NB4 (cell line): ENCODE data around the gene MVP.

Source experiments
- DNase-seq: peaks from one replicate; pipeline ENCODE4 v3.0.0; 2010; ENCODE audit warnings: low read depth
- H3K4me3 ChIP-seq: one replicate; pipeline ENCODE4 v1.5.1; 2011; ENCODE audit warnings: mild to moderate bottlenecking, low read depth, low read length, moderate library complexity
- MAX ChIP-seq: IDR thresholded peaks from 2 replicates; pipeline ENCODE4 v1.6.1; 2011; ENCODE audit warnings: low read depth, low read length
- MYC ChIP-seq: IDR thresholded peaks from 2 replicates; pipeline ENCODE4 v1.6.1; 2011; ENCODE audit warnings: low read depth, low read length
- POLR2A ChIP-seq: IDR thresholded peaks from 2 replicates; pipeline ENCODE4 v1.6.1; 2011; ENCODE audit warnings: mild to moderate bottlenecking; ENCODE audit not compliant: insufficient read length; ENCODE audit errors: extremely low read depth
- TF ChIP-seq, protein P1 (sequence below): IDR thresholded peaks from one replicate; pipeline ENCODE4 v1.5.1; 2012; ENCODE audit warnings: low read depth, low read length

The MVP gene

GRCh38 chr16:29812754-29813643 lies 7.3 kb upstream of the MVP start:
- DNase-seq = no peak
- H3K4me3 ChIP-seq = no peak overlapping the region
- TF ChIP-seq MAX (no peak), MYC (no peak), POLR2A (no peak)
- TF ChIP-seq, protein P1, sequence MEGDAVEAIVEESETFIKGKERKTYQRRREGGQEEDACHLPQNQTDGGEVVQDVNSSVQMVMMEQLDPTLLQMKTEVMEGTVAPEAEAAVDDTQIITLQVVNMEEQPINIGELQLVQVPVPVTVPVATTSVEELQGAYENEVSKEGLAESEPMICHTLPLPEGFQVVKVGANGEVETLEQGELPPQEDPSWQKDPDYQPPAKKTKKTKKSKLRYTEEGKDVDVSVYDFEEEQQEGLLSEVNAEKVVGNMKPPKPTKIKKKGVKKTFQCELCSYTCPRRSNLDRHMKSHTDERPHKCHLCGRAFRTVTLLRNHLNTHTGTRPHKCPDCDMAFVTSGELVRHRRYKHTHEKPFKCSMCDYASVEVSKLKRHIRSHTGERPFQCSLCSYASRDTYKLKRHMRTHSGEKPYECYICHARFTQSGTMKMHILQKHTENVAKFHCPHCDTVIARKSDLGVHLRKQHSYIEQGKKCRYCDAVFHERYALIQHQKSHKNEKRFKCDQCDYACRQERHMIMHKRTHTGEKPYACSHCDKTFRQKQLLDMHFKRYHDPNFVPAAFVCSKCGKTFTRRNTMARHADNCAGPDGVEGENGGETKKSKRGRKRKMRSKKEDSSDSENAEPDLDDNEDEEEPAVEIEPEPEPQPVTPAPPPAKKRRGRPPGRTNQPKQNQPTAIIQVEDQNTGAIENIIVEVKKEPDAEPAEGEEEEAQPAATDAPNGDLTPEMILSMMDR = no peak

DNA sequence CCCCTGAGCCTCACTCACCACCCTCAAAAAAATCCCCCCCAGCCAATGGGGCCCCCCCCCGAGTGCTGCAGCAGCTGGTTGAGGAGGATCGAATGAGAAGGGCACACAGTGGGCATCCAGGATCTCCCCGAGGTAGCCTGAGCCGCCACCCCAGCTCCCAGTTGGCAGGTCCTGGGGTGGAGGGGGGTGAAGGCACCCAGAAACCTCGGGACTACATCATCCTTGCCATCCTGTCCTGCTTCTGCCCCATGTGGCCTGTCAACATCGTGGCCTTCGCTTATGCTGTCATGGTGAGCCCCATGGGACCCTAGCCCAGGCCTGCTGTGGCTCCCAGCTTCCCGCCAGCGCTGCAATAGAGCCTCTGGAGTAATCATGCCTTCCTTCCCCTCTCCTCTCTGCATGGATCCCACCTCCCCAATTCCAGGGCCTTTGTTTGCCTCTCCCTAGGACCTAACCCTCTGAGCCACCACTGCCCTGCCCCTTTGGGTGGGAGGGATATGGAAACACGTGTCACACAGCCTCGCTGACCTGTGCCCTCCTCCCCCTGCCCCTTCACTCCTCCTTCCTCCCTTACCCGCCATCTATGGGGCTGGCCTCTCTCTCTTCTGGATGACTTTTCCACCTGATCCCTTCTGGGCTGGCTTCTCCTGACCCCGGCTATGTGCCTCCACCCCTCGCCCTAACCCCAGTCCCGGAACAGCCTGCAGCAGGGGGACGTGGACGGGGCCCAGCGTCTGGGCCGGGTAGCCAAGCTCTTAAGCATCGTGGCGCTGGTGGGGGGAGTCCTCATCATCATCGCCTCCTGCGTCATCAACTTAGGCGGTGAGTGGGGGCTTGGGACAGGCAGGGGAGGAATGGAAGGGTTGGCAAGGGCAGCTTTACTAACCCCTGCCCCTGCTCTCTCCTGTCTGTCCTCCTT lies 6.4 kb upstream of the MVP start:
- DNase-seq = peak; percentile 74
- H3K4me3 ChIP-seq = no peak overlapping the region
- TF ChIP-seq MYC = peak; percentile 75
- no peak for TF ChIP-seq POLR2A
- TF ChIP-seq MAX = peak; percentile 81

- DNase-seq = no peak
- no peak overlapping the region for H3K4me3 ChIP-seq
- TF ChIP-seq POLR2A (no peak), MYC (no peak), MAX (no peak)
- TF ChIP-seq, protein P1 = no peak
Observed at GRCh38 chr16:29814592-29814991, 5.7 kb upstream of the MVP start.

GRCh38 chr16:29815032-29815721 lies 5.1 kb upstream of the MVP start:
- H3K4me3 ChIP-seq = peak overlapping the region; percentile 80
- DNase-seq = no peak
- no peak for TF ChIP-seq MAX
- no peak for TF ChIP-seq POLR2A
- no peak for TF ChIP-seq MYC
- TF ChIP-seq, protein P1 = no peak

DNA sequence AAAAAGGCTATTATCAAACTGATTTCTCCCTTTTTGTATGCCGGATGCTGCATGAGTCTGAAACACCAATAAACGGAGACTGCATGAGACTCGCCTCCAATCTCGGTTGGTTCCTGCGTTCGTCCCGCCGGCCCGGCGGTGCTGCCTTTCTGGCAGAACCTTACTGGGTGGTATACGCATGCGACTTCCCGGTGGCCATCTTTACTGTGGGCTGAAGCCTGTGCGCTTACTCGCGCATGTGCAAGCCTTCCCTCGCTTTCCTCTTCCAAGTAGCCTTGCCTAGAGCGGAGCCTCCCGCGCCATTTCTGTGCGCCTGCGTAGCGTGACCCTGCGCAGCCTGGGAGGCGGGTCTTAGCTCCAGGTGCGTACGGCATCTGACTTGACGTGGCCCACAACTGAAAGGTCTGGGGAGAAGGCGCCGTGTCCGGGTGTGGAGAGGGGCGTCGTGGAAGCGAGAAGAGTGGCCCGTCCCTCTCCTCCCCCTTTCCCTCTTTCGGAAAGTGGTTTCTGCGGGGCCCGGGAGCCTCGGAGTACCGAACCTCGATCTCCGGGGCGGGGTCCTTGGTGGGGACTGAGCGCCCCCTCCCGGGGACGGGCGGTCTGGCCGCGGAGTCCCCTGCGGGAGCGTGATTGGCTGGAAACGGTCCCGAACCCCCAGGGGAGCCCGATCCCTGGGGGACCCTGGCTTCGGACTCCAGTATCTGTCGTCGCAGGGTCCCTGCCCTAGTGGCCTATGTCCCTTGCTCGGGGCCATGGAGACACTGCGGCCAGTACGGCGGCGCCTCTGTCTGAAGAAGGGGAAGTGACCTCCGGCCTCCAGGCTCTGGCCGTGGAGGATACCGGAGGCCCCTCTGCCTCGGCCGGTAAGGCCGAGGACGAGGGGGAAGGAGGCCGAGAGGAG lies 4.2 kb upstream of the MVP start, which contains the start of gene PAGR1:
TSS of gene PAGR1 (plus strand) at position 360 of the 901 bp plus-strand sequence. CDS start at position 734, 374 bp downstream.
- H3K4me3 ChIP-seq = peak within 1 kb of the TSS; percentile 80
- peak; percentile 99 for DNase-seq
- TF ChIP-seq POLR2A (peak; percentile 77), MAX (peak; percentile 93), MYC (peak; percentile 86)
- TF ChIP-seq, protein P1 = peak; percentile 79
